H7 (cell line): ENCODE measurements around the gene DNER. TPM values are rescaled to one million over a fixed set of nuclear protein-coding genes. Genes with fewer than 3 reads are reported as not detected.
"Not testable (repeated sequence)": the region's sequence is repeated elsewhere in the genome, so short reads cannot be mapped to it uniquely, and the experiment has no call there.

Experiments
- DNase-seq: peaks from one replicate; pipeline ENCODE4 v3.0.0; 2012
- H3K27me3 ChIP-seq: 2 replicates; pipeline ENCODE4 v1.6.0; 2011; ENCODE audit warnings: mild to moderate bottlenecking, low read length; ENCODE audit not compliant: control insufficient read depth, insufficient read depth
- H3K36me3 ChIP-seq: replicated peaks from 2 replicates; pipeline ENCODE4 v1.5.1; 2011; ENCODE audit warnings: low read length; ENCODE audit not compliant: control insufficient read depth, insufficient read depth
- H3K4me3 ChIP-seq: 2 replicates; pipeline ENCODE4 v1.5.1; 2011; ENCODE audit warnings: low read depth, mild to moderate bottlenecking, control low read depth, low read length, moderate library complexity; ENCODE audit not compliant: insufficient read depth
- total RNA-seq: library from RNA; depleted of rRNA; stranded (reverse); fragments of >200 nt; shearing (Covaris generic); gene quantifications from 2 replicates; pipeline ENCODE4 v1.2.3, GENCODE V29; 2014

The DNER gene
- total RNA-seq, 1 experiment from 2014 or later = 1.0 TPM

DNA sequence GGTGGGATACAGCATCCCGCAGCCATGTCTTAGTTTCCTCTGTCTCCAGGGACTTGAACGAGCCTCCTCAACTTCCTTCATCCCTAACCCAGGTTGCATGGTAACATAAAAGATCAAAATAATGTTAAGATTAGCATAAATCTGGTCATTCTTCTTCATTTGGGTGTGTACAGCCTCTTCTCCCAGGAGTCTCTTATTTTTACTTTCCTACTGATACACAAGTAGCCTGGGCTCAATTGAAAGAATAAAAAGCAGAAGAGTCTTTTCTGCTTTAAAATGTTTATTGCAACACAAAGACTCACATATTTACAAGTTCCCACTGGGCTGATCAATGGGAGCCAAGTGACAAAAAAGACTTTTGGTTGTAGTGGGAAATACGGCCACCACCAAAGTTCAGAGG is 305.4 kb downstream of the DNER start:
- Histone ChIP-seq H3K27me3 (no peaks in the 10 kb centered on the region), H3K4me3 (no peak overlapping the region), H3K36me3 (no peaks in the 10 kb centered on the region)
- DNase-seq = no peak

DNA sequence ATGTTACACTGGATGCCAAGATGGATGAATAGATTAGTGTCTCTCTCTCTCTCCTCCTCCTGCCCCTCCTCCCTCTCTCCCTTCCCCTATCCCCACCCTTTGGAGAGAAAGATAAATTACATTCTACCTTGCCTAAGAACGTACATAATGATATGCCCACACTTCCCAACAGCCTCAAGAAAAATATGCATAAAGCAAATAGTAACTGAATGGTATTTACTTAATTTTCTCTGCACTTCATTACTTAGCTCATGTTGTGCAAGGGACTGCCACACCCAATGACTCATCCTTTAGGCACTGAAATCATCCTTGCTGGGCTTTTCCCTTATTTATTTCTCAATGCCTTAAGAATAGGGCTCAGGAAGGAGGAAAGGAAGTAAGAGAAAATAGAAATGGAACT is 306.0 kb downstream of the DNER start:
- no peak for DNase-seq
- no peaks in the 10 kb centered on the region for H3K36me3 ChIP-seq
- H3K27me3 ChIP-seq = no peaks in the 10 kb centered on the region
- no peak overlapping the region for H3K4me3 ChIP-seq

DNA sequence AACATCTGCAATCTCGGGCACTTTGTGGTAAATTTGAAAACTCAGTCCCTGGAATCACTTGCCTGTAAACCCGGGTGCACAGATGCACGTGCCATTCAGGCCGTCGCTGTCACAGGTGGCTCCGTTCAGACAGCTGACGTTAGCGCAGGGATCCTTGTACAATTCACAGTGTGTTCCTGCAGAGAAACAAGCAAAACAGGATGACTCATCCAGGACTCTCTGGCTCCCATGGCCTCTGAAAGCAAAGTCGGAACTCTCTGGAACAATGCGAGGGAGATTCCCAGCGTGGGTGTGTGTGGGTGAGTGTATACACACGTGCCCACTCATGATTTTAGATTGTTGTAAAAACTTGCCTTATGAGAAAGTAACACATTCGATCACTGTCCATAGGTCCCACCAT is 307.2 kb downstream of the DNER start:
- Histone ChIP-seq H3K36me3 (no peaks in the 10 kb centered on the region), H3K27me3 (no peaks in the 10 kb centered on the region), H3K4me3 (no peak overlapping the region)
- DNase-seq = no peak

DNA sequence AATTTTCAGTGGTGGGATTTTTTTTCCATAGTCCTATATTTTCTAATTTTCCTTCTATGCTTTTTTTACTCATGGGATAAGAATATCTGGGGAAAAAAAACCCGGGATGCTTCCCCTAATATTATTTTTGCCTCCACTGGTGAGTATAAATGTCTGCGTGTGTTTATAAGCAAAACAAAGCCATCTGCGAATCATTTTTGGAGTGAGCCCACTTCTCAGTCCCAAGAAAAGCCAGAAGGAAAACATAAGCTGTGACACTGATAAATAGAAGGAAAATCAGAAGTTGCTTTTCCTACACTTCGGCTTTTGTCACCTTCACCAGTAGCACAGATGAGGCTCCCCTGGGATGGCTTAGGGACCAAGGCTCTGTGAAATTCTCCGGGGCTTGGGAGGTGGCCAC is 308.6 kb downstream of the DNER start:
- no peaks in the 10 kb centered on the region for H3K36me3 ChIP-seq
- DNase-seq = no peak
- no peak overlapping the region for H3K4me3 ChIP-seq
- H3K27me3 ChIP-seq = no peaks in the 10 kb centered on the region

DNA sequence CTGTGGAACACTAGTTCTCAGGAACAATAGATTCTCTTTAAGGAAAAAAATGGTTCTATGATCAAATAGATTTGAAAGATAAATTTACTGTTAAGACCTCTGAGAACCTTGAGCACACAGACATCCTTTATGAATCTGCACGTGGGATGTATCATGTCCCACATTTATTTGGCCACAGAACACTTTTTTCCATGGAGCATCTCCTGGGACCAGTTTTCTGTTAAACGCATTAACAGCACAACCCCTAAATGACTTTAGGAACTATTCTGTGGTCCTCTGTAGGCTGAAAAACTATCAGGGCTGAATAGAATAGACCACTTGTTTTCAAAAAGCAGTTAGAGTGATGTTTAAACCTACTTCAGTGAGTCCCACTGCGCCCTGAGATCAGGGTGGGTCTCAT is 311.1 kb downstream of the DNER start:
- Histone ChIP-seq H3K27me3 (no peaks in the 10 kb centered on the region), H3K36me3 (no peaks in the 10 kb centered on the region), H3K4me3 (no peak overlapping the region)
- DNase-seq = no peak

DNA sequence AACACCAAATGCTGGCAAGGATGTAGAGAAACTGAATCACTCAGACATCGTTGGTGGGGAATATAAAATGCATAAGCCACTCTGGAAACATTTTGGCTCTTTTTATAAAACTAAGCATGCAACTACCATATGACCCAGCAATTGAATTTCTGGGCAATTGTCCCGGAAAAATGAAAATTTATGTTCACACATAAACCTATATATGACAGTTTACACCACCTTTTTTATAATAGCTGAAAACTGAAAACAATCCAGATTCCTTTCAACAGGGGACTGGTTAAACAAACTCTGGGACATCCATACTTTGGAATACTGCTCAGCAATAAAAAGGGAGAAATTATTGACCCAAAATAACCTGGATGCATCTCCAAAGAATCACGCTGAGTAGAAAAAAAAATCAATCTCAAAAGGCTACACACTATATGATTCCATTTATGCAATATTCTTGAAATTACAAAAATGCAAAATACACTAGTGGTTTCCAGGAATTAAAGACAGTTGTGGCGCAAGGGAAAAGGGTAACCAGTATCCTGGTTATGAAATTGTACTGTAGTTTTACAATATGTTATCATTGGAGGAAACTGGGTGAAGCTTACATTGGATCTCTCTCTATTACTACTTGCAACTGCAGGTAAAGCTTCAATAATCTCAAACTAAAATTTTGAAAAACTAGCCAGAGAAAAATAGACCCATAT is 313.0 kb downstream of the DNER start:
- no peak for DNase-seq
- no peaks in the 10 kb centered on the region for H3K36me3 ChIP-seq

DNA sequence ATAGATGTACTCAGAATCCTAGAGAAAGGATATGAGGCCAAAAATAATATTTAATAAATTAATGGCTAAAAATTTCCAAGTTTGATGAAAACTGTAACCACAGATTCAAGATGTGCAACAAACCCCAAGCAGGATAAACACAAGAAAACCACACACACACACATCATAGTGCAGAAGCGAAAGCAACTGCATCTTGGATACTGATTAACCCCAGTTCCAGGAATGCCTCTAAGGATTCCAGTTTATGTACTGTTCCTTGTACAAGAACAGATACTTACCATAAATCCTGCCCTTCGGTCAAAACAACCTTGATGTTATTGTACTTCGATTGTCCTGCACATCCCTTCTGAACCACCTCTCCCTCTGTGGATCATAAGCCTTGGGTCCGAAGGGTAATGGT is 320.4 kb downstream of the DNER start:
- Histone ChIP-seq H3K4me3 (no peak overlapping the region), H3K36me3 (no peaks in the 10 kb centered on the region), H3K27me3 (no peaks in the 10 kb centered on the region)
- no peak for DNase-seq

More for the DNA sequence above, 313.0 kb downstream of the DNER start:
- Histone ChIP-seq H3K4me3 (no peak overlapping the region), H3K27me3 (no peaks in the 10 kb centered on the region)

DNA sequence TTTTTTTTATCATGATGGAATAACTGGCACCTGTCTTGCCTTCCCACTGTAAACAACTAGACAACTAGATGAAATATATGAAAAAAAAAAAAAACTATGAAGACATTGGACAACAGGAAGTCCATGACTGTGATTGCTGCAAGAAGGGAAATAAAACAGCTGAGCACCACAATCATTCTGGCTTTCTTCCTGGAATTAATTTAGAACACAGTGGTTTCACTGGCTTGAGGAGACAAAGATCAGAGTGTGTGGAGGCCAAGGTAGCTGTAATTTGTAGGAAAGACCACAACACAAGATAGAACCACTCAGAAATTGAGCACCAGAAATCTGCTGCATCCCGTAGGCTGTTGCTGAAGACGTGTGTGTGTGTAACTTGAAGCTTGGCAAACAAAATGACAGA is 322.2 kb downstream of the DNER start:
- no peaks in the 10 kb centered on the region for H3K27me3 ChIP-seq
- DNase-seq = no peak
- H3K36me3 ChIP-seq = no peaks in the 10 kb centered on the region
- no peak overlapping the region for H3K4me3 ChIP-seq

DNA sequence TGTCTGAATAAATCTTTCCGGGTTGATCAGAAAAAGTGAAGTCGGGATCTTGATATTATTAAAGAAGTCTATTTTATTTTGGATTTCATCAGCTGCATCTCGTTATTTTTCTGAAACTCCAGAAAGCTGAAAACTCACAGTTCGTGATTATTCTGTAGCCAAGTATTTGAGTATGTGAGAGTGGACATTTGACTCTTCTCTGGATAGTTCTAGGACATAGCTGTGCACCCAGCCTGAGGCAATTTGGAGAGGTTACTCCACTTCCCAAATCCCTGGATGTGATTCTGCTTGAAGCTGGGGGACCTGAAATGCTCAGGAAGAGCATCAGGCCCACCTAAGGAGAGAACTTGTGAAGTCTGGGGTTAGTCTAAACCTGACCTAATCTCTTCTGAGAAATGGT is 325.6 kb downstream of the DNER start:
- DNase-seq = no peak
- no peak overlapping the region for H3K4me3 ChIP-seq

DNA sequence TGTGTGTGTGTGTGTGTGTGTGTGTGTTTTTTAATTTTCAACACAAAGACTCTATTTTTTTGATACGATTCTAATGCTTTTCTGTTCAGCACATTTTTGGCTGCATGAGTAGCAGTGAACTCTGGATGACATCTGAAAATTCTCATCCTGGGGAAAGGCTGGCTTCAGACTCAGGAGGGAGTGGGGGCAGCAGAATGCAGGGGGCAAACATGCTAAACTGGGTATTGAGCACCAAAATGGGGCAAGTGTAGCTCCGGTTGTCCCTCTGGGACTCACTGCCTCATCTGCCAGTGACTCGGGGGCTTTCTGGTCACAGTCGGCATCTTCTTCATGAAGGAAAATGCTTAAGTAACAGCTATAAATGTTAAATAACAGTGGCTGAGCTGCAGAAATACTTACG is 326.5 kb downstream of the DNER start:
- no peaks in the 10 kb centered on the region for H3K36me3 ChIP-seq
- DNase-seq = no peak
- H3K4me3 ChIP-seq = no peak overlapping the region
- no peaks in the 10 kb centered on the region for H3K27me3 ChIP-seq

More for the DNA sequence above, 325.6 kb downstream of the DNER start:
- H3K36me3 ChIP-seq = no peaks in the 10 kb centered on the region
- H3K27me3 ChIP-seq = no peaks in the 10 kb centered on the region

DNA sequence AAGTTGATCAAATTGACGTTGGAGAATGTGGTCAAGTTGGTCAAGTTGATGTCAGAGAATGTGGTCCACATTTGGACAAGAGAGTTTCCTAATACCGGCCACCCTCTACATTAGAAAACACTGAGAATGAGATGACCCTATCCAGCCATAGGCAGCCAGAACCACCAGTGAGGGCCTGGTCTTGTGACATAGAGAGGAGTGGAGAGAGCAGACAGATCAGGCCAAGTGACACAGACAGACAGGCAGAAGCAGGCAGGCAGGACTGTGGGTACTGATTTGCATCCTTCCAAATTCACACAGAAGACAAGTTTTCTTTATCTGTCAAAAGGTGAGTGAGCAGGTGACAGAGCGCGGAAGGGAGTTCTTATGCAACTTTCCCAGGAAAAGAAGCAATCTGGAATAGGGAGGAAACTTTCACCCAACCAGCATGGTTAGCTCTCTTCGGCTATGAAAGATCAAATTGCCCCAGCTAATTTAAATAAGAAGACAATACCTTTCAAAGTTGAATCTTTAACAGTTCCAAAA is 334.2 kb downstream of the DNER start:
- H3K36me3 ChIP-seq = no peaks in the 10 kb centered on the region
- no peaks in the 10 kb centered on the region for H3K27me3 ChIP-seq
- H3K4me3 ChIP-seq = no peak overlapping the region
- no peak for DNase-seq

DNA sequence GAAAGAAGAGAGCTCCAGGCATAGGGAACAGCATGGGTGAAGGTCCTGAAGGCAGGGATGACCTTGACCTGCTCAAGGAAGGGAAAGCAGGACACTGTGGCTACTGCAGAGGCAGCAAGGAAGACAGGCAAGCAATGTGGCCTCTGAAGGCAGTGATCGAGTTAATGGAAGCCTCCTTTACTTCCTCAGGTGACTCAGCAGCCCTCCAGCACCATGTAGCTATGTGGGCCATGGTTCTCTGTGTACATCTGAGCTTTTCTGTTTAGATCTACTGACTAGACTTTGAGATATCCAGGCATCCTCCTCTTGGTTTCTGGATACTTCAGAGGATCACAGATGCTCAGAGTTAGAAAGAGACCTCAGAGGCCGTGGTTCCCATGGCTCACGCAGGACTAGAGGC is 336.0 kb downstream of the DNER start:
- no peak for DNase-seq
- no peaks in the 10 kb centered on the region for H3K27me3 ChIP-seq
- H3K4me3 ChIP-seq = no peak overlapping the region
- H3K36me3 ChIP-seq = no peaks in the 10 kb centered on the region

DNA sequence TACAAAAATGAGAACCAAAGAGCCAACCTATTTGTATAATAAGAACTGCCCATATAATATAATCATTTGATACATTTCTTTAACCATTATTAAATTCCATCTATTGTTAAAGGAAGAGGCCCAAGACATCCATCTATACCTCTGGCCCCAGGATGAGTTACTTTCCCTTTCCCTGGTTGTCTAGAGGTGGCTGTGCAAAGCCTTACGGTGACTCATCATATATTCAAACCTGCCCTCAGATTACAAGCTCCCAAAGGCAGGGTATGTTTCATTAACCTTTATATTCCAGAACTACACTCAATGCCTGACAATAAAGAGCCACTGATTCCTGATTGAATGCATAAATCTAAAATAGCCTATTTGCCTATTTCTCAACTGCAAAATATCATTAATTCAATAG is 337.5 kb downstream of the DNER start:
- no peak overlapping the region for H3K4me3 ChIP-seq
- H3K27me3 ChIP-seq = no peaks in the 10 kb centered on the region
- DNase-seq = no peak
- no peaks in the 10 kb centered on the region for H3K36me3 ChIP-seq

DNA sequence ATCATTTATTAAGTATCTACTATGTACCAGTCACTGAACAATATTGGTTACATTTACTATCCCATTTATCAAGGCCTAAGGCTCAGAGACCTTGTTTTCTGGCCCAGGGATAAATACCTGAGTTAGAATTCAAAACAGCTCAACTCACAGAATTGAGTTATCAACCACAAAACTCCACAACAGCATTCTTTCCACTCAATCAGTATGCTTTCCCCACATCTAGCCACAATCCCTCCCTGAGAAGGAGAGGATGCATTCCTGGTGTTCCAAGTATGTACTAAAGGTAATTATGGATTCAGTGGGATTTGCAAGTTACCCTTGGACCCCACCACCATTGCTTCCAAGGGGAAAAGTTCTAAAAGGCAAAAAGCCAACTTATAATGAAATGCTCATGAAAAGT is 339.1 kb downstream of the DNER start:
- no peak for DNase-seq
- H3K27me3 ChIP-seq = no peaks in the 10 kb centered on the region
- no peak overlapping the region for H3K4me3 ChIP-seq

DNA sequence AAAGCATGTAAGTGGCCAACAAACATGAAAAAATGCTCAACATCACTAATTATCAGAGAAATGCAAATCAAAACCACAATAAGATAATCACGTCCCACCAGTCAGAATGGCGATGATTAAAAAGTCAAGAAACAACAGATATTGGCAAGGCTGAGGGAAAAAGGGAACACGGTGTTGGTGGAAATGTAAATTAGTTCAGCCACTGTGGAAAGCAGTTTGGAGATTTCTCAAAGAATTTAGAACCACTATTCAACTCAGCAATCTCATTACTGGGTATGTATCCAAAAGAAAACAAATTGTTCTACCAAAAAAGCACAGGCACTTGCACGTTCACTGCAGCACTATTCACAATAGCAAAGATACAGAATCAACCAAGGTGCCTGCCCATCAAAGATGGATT is 341.0 kb downstream of the DNER start:
- not testable (repeated sequence) for H3K36me3 ChIP-seq, DNase-seq, H3K27me3 ChIP-seq, H3K4me3 ChIP-seq

More for the DNA sequence above, 339.1 kb downstream of the DNER start:
- no peaks in the 10 kb centered on the region for H3K36me3 ChIP-seq

DNA sequence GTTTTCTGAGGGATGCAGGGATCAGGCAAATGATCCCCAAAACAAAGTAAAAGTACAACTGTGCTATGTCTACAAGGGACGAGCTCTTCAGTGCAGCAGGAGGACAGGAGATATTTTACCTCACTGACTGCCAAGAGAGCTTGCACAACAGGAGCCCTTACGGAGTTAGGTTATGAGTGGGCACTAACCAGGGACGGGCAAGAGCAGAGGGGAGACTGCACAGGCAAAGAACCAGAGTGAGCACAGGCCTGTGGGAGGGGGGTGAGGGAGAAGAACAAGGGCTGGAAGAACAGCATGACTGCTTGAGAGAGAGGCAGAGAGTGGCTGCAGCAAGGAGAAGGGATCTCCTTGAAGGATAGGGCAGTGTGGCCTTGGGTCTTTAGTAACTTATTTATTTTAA is 342.1 kb downstream of the DNER start:
- H3K36me3 ChIP-seq = no peaks in the 10 kb centered on the region
- DNase-seq = no peak
- no peaks in the 10 kb centered on the region for H3K27me3 ChIP-seq
- H3K4me3 ChIP-seq = no peak overlapping the region
